M059J (cell line): ENCODE results near the gene GTF2A2. TPM values are rescaled to one million over a fixed set of nuclear protein-coding genes. Genes with fewer than 3 reads are reported as not detected.
"Not testable (repeated sequence)": the region's sequence is repeated elsewhere in the genome, so short reads cannot be mapped to it uniquely, and the experiment has no call there.

Experiments
- DNase-seq: peaks from one replicate; pipeline ENCODE4 v3.0.0-alpha.2; 2012; ENCODE audit warnings: low read depth
- total RNA-seq: library from RNA; depleted of rRNA; stranded (reverse); fragments of >200 nt; shearing (Covaris generic); gene quantifications from 2 replicates; pipeline ENCODE4 v1.2.3, GENCODE V29; 2014; rRNA removed

The GTF2A2 gene, protein sequence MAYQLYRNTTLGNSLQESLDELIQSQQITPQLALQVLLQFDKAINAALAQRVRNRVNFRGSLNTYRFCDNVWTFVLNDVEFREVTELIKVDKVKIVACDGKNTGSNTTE
- 80.8 and 93.3 TPM in 2 replicates for total RNA-seq

- peak; percentile 94 for DNase-seq
Measured at GRCh38 chr15:59656897-59657634, at the start of gene GTF2A2. Gene GTF2A2, minus strand, starts transcription at chr15:59657515. Its CDS starts 5,238 bp downstream, at chr15:59652277.

GRCh38 chr15:59703979-59704796 is 46.9 kb upstream of the GTF2A2 start:
- DNase-seq: peak; percentile 76

DNA sequence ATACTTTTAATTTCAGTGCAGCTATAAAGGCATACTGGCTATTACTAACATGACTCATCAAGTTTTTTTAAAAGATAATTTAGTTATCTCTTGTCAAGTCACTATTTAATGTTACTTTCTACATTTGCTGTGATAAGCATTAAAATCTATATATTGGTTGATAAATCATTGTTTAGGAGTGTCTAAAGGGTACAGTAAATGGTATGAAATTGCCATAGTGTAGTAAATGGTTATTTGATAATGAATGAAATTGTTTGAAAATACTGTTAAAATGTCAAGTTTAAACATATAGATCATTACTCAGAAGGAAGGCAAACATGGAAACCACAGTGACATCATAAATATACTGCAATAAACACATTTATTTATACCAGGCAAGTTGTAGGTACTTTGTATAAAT is 45.0 kb upstream of the GTF2A2 start:
- DNase-seq: no peak

GRCh38 chr15:59701880-59702279 is 44.6 kb upstream of the GTF2A2 start:
- DNase-seq: peak; percentile 12

DNA sequence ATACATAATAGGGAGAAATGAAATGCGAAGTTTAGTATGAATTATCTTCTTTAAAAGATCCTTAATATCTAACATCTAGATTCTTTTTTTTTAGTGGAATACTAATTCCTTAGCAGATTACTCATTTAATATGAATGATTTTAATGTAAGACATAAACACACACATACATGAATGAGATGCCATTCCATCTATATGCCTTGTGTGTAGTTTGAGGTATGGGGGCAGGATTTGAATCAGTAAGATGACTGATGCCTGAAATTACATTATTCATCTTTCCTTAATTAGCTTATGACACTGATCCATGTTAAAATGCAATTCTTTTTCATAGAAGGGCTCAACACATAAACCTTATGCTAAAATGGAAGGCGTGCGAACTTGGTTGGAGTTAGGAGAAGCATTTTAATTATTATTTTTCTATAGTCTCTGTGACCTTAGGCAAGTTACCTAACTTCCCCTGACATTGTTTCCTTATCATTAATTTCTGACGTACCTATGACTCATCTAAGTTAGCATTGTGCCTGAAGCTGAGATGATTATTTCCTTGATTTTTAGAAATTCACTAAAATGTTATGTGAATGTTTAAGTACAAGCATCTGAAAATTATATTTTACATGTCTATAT is 42.6 kb upstream of the GTF2A2 start:
- peak; percentile 25 for DNase-seq

GRCh38 chr15:59698065-59698464 is 40.8 kb upstream of the GTF2A2 start:
- DNase-seq: not testable (repeated sequence)

DNA sequence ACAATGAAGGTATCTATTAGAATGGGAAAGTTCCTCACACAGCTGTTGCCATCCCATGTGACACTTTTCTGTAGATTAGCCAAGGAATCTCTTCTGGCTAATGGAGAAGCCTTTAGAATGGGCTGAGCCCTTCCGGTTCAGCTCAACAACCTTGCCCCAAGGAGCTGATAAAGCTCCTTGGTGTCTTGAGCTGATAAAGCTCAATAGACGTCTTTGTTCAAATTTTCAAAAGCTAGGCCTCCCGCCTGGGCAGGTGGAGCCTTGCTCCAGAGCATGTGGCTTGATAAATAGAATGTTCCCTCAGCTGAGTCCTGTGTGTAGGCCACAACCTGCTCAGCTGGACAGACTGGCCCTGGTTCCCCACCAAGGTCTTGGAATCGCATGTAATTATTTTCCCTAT is 39.0 kb upstream of the GTF2A2 start:
- no peak for DNase-seq

- DNase-seq: no peak
Measured at GRCh38 chr15:59694779-59695178, 37.5 kb upstream of the GTF2A2 start.

DNA sequence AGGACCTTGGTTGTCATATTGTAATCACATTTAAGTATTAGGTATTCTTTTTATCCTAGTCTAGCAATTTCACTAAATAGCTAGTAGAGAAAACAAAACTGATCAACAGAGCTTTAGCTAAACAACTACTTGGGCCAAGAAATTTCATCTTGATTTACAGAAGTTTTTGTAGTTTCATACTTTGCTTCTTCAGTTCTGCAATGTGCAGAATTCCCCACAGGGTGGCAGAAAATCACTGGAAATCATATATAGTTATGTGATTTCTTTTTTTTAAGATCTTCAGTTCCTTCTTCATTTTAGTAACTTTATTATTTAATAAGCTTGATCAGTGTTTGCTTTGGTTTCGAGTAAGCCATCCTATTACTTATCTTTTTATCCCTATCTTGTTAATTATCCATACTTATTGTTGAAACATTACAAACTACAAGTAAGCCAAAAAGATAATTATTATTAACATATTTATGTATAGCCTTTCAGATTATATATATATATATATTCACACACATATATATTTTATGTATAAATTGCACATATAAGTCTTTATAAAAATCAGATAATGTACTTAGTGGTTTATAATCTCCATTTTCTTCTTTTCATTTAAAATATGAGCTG is 34.0 kb upstream of the GTF2A2 start:
- DNase-seq: peak; percentile 59

- DNase-seq: peak; percentile 75
Measured at GRCh38 chr15:59689626-59690236, 32.4 kb upstream of the GTF2A2 start.

DNA sequence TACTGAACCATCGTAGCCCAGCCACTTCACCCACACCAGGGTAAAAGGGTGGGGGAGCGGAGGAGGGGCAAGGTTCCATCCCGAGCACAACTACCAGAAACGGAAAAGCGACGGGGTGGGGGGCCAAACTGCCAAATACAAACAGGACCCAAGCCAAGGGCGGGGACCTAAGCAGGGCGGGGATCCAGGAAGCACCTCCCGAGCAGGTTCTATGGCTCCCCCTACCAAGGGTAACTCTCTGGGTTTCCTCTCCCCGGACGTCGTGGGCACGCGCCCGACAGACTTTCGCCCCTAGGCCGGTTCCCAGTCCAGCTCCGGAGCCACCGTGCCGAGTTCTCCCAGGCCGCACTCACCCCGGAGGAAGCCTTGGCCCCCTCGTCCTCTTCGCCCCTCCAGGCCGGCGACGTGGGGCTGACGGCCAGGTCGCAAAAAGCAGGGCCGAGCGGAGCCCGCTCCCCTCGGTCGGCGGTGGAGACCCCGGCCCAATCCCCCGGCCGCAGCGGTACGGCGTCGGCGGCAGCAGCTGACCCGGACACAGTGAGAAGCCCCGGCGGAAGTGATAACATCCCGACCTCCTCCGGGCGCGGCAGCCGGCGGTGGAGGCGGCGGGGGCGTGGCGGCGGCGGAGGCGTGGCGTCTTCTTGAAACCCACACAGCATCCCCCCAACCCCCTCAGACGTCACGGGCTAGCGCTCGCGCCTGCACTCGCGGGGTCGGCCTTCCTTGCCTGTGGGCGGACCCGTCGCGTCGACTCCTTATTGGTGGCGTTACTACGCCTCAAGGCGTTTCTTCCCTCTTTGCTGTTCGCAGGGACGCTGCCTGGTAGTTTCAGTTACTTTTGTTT is 31.7 kb upstream of the GTF2A2 start, which contains the start of gene BNIP2:
Gene BNIP2, minus strand, starts transcription at position 539 of the 844 bp plus-strand sequence. CDS start 6,863 bp downstream, outside the sequence.
- peak; percentile 97 for DNase-seq

DNA sequence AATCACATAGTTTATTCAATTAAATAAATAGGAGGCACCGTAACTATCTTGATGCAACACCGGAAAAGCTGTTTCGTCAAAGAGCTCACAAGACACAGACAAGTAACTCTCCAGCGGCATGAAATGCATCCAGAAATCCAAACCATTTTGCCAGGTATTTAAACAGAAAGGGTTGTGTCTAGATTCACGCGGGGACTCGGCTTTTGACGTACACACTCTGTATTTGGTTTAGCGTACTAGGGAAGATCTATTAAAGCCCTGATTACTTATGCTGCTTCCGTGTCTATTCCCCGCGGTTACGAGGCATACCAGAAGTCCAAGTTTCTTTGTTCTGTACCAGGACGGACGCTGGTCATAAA is 31.1 kb upstream of the GTF2A2 start:
- no peak for DNase-seq

DNA sequence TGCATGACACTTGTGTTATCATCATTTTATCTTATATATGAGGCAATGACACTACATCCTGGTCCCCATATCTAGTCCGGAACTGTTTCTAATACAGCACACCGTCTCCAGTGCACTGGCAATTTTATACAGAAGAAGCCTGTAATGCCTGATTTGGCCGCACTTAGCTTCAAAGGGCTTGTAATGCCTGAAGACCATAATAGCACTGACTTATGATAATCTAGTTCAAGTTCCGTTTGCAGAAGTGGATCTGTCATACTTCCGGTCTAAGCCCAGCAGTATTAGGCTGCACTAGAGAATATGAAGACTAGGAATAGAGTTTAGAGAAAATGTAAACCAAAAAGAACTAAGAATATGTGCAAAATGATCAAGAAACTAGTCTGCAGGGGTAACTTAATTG is 30.5 kb upstream of the GTF2A2 start:
- no peak for DNase-seq

DNA sequence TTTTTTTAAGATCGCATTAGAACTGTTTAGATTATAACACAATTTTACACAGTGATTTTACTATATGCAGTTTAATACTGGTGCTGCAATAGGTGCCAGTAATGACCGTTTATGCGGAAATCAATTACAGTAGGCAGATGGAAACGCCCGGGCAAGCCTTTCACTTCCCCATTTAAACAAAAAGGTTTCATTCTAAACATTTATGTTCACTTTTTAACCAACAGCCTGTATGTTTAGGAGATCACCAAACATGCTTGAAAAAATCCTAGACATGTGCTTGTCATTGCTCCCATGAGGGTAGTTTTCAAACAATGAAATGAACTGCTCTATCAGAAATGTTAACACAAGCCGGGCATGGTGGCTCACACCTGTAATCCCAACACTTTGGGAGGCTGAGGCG is 29.1 kb upstream of the GTF2A2 start:
- no peak for DNase-seq

- peak; percentile 41 for DNase-seq
Measured at GRCh38 chr15:59685737-59686297, 28.5 kb upstream of the GTF2A2 start.

- no peak for DNase-seq
Measured at GRCh38 chr15:59680870-59681269, 23.6 kb upstream of the GTF2A2 start.

DNA sequence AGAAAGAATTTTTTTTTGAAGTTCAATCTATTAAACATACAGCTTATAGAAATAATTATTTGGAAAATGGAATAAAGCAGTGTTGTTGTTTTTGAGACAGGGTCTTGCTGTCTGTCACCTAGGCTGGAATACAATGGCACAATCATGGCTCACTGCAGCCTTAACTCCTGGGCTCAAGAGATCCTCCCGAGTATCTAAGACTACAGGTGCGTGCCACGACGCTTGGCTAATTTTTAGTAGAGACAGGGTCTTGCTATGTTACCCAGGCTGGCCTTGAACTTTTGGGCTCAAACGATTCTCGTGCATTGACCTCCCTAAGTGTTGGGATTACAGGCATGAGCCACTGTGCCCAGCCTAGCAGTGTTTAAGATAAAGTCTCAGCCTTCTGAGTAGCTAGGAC is 23.0 kb upstream of the GTF2A2 start:
- DNase-seq: no peak

DNA sequence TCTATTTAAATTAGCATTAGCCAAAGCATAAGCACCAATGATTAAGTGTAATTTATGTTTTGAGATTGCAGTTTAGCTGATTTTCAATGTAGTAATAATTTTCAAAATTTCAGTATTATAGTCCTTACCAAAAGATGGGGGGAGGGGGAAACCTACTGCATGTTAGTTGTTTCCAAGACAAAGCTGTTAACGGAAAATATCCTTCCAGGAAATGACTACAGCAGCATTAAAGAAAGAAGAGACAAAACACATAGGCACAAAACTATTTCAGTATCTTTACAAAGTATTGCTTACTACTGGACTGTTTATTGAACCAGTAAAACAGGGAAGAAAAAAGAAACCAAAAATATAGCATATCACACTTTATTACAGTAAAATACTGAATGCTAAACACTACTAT is 21.3 kb upstream of the GTF2A2 start:
- no peak for DNase-seq

DNA sequence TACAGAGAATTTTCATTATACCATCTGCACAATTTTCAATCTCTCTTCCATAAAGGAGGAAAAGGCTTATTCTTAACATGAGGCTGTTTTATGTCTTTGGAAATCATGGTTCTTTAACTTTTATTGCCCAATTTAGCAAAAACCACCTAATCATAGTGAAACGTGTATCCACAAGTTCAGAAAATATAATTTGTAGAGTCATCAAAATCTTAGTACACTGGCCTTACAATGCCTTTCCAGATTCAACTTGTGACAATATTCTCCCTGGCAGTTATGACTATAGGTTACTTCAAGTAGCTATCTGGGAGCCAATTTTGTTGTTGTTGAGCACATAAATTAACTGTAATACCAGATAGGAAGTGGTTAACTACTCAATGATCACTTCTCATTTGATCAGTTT is 20.9 kb upstream of the GTF2A2 start:
- no peak for DNase-seq

- no peak for DNase-seq
Measured at GRCh38 chr15:59676565-59676964, 19.2 kb upstream of the GTF2A2 start.
